ENCODE data around the gene CFAP157. TPM values are rescaled to one million over a fixed set of nuclear protein-coding genes. Genes with fewer than 3 reads are reported as not detected.
A peak's percentile ranks its signal among the peaks of the same experiment; 100 is the strongest.

Gene CFAP157
- total and polyA plus RNA-seq, 7 experiments from 2014 or later, result 0.11 to 0.38 (median 0.22) TPM; not detected in 2

GRCh38 chr9:127730799-127731410 lies 24.1 kb downstream of the CFAP157 start:
- intact Hi-C loops (cut with micrococcal nuclease), result loop anchor here (10.0 kb wide), 2 partner anchors 334 to 786 kb away; partner anchors contain the start of genes NAIF1 (in 1 of the 2) and SLC25A25 (in 1 of the 2)
- no peak overlapping the region for H3K4me3 Mint-ChIP-seq
- H3K27ac Mint-ChIP-seq, result peak overlapping the region in 2 of 9 donors; percentile 4 to 38
- peaks cover 0 to 20% (median 0%) of the 10 kb centered on the region in 3 experiments for H3K36me3 ChIP-seq (ENCODE audit: control insufficient read depth in 2 of 3, insufficient read depth in 3 of 3, low read length in 3 of 3)
- peaks cover 0 to 18% (median 15%) of the 10 kb centered on the region in 7 donors for H3K4me1 Mint-ChIP-seq
- no peaks in the 10 kb centered on the region for H3K27me3 Mint-ChIP-seq
- no peaks in the 10 kb centered on the region for H3K9me3 ChIP-seq (ENCODE audit: control insufficient read depth in 2 of 3, low read length in 3 of 3)
- ChIA-PET CTCF (interaction anchor here (0.8 to 1.7 kb wide), 4 partner anchors 139 to 227 kb away, joined by 3 to 6 read pairs (median 3); no protein-coding TSS in a partner anchor), POLR2A (interaction anchor here (0.7 kb wide), 1 partner anchor 197 kb away, joined by 3 read pairs; no protein-coding TSS in a partner anchor)
- no peaks in the 10 kb centered on the region for H3K27me3 ChIP-seq (ENCODE audit: control insufficient read depth in 2 of 2, insufficient read depth in 2 of 2, low read length in 2 of 2)
- peaks cover 14% of the 10 kb centered on the region in 2 donors for H3K4me1 ChIP-seq (ENCODE audit: control insufficient read depth in 2 of 2, insufficient read depth in 2 of 2, low read length in 2 of 2)
- peaks cover 0 to 2% (median 0%) of the 10 kb centered on the region in 11 donors for H3K9me3 Mint-ChIP-seq
- H3K4me3 ChIP-seq (ENCODE audit: low read length), result no peak overlapping the region
- no peak for ATAC-seq
- no peak for DNase-seq
- peaks cover 0 to 5% (median 0%) of the 10 kb centered on the region in 5 donors for H3K36me3 Mint-ChIP-seq
- H3K27ac ChIP-seq (ENCODE audit: low read depth, low read length), result no peak overlapping the region

GRCh38 chr9:127731938-127732337 lies 25.1 kb downstream of the CFAP157 start:
- H3K36me3 ChIP-seq (ENCODE audit: control insufficient read depth in 2 of 3, insufficient read depth in 3 of 3, low read length in 3 of 3), result peaks cover 0 to 20% (median 0%) of the 10 kb centered on the region in 3 experiments
- intact Hi-C loops (cut with micrococcal nuclease), result loop anchor here (10.0 kb wide), 2 partner anchors 333 to 787 kb away; partner anchors contain the start of genes NAIF1 (in 1 of the 2) and SLC25A25 (in 1 of the 2)
- Mint-ChIP-seq H3K27ac (no peak overlapping the region), H3K27me3 (no peaks in the 10 kb centered on the region), H3K4me1 (peaks cover 0 to 19% (median 17%) of the 10 kb centered on the region in 7 donors), H3K36me3 (peaks cover 0 to 5% (median 0%) of the 10 kb centered on the region in 5 donors), H3K9me3 (peaks cover 0 to 4% (median 0%) of the 10 kb centered on the region in 11 donors), H3K4me3 (no peak overlapping the region)
- H3K4me1 ChIP-seq (ENCODE audit: control insufficient read depth in 2 of 2, insufficient read depth in 2 of 2, low read length in 2 of 2), result peaks cover 14 to 15% of the 10 kb centered on the region in 2 donors
- H3K4me3 ChIP-seq (ENCODE audit: low read length), result no peak overlapping the region
- ATAC-seq, result no peak
- CTCF ChIA-PET, result interaction anchor here (0.6 to 1.7 kb wide), 2 partner anchors 96 to 142 kb away, joined by 3 to 6 read pairs; no protein-coding TSS in a partner anchor
- POLR2A ChIA-PET, result interaction anchor here (1.0 kb wide), 1 partner anchor 54 kb away, joined by 4 read pairs; the partner anchor contains the start of gene CDK9
- no peak for DNase-seq
- H3K27me3 ChIP-seq (ENCODE audit: control insufficient read depth in 2 of 2, insufficient read depth in 2 of 2, low read length in 2 of 2), result no peaks in the 10 kb centered on the region
- H3K27ac ChIP-seq (ENCODE audit: low read depth, low read length), result no peak overlapping the region
- no peaks in the 10 kb centered on the region for H3K9me3 ChIP-seq (ENCODE audit: control insufficient read depth in 2 of 3, low read length in 3 of 3)

- H3K36me3 ChIP-seq (ENCODE audit: control insufficient read depth in 2 of 3, insufficient read depth in 3 of 3, low read length in 3 of 3), result peaks cover 0 to 20% (median 0%) of the 10 kb centered on the region in 3 experiments
- no peaks in the 10 kb centered on the region for H3K9me3 ChIP-seq (ENCODE audit: control insufficient read depth in 2 of 3, low read length in 3 of 3)
- no peak overlapping the region for H3K4me3 ChIP-seq (ENCODE audit: low read length)
- ChIA-PET POLR2A (interaction anchor here (0.6 to 1.0 kb wide), 2 partner anchors 53 to 193 kb away, joined by 3 to 4 read pairs; partner anchors contain the start of gene CDK9), CTCF (interaction anchor here (1.1 to 1.5 kb wide), 2 partner anchors 137 to 142 kb away, joined by 3 to 5 read pairs; no protein-coding TSS in a partner anchor)
- peaks cover 0 to 19% (median 17%) of the 10 kb centered on the region in 7 donors for H3K4me1 Mint-ChIP-seq
- no peak overlapping the region for H3K27ac Mint-ChIP-seq
- H3K9me3 Mint-ChIP-seq, result peaks cover 0 to 4% (median 0%) of the 10 kb centered on the region in 11 donors
- no peaks in the 10 kb centered on the region for H3K27me3 ChIP-seq (ENCODE audit: control insufficient read depth in 2 of 2, insufficient read depth in 2 of 2, low read length in 2 of 2)
- intact Hi-C loops (cut with micrococcal nuclease), result loop anchor here (10.0 kb wide), 2 partner anchors 332 to 788 kb away; partner anchors contain the start of genes NAIF1 (in 1 of the 2) and SLC25A25 (in 1 of the 2)
- H3K27ac ChIP-seq (ENCODE audit: low read depth, low read length), result no peak overlapping the region
- DNase-seq (no peak), ATAC-seq (no peak)
- peaks cover 14 to 15% of the 10 kb centered on the region in 2 donors for H3K4me1 ChIP-seq (ENCODE audit: control insufficient read depth in 2 of 2, insufficient read depth in 2 of 2, low read length in 2 of 2)
- no peaks in the 10 kb centered on the region for H3K27me3 Mint-ChIP-seq
- H3K4me3 Mint-ChIP-seq, result no peak overlapping the region
- H3K36me3 Mint-ChIP-seq, result peaks cover 0 to 5% (median 0%) of the 10 kb centered on the region in 5 donors
Observed at GRCh38 chr9:127732444-127732843, 25.7 kb downstream of the CFAP157 start.

- Histone ChIP-seq H3K36me3 (ENCODE audit: control insufficient read depth in 2 of 3, insufficient read depth in 3 of 3, low read length in 3 of 3) (peaks cover 0 to 29% (median 0%) of the 10 kb centered on the region in 3 experiments), H3K27ac (ENCODE audit: low read depth, low read length) (peak overlapping the region; percentile 88), H3K27me3 (ENCODE audit: control insufficient read depth in 2 of 2, insufficient read depth in 2 of 2, low read length in 2 of 2) (no peaks in the 10 kb centered on the region), H3K4me3 (ENCODE audit: low read length) (no peak overlapping the region), H3K9me3 (ENCODE audit: control insufficient read depth in 2 of 3, low read length in 3 of 3) (no peaks in the 10 kb centered on the region), H3K4me1 (ENCODE audit: control insufficient read depth in 2 of 2, insufficient read depth in 2 of 2, low read length in 2 of 2) (peaks cover 14 to 15% of the 10 kb centered on the region in 2 donors)
- ChIA-PET POLR2A (interaction anchor here (0.7 kb wide), 1 partner anchor 49 kb away, joined by 3 read pairs; no protein-coding TSS in a partner anchor), CTCF (interaction anchor here (0.5 to 2.9 kb wide), 14 partner anchors 11 to 229 kb away, joined by 3 to 32 read pairs (median 4); no protein-coding TSS in a partner anchor)
- H3K4me1 Mint-ChIP-seq, result peaks cover 0 to 21% (median 18%) of the 10 kb centered on the region in 7 donors
- ATAC-seq, result no peak
- H3K27ac Mint-ChIP-seq, result peak overlapping the region in 7 of 9 donors; percentile 28 to 91 (median 62)
- DNase-seq, result no peak
- peaks cover 0 to 13% (median 6%) of the 10 kb centered on the region in 5 donors for H3K36me3 Mint-ChIP-seq
- no peaks in the 10 kb centered on the region for H3K27me3 Mint-ChIP-seq
- intact Hi-C loops (cut with micrococcal nuclease), result loop anchor here (1.0 to 10.0 kb wide), 6 partner anchors 143 to 793 kb away; partner anchors contain the start of genes LRSAM1 (in 1 of the 2), NAIF1 (in 1 of the 2), RPL12 (in 1 of the 2) and SLC25A25 (in 1 of the 2)
- H3K4me3 Mint-ChIP-seq, result peak overlapping the region in 8 of 10 donors; percentile 44 to 91 (median 77)
- H3K9me3 Mint-ChIP-seq, result peaks cover 0 to 4% (median 0%) of the 10 kb centered on the region in 11 donors
Observed at GRCh38 chr9:127733614-127734013, 26.8 kb downstream of the CFAP157 start.

- ATAC-seq (no peak), DNase-seq (no peak)
- CTCF ChIA-PET, result interaction anchor here (0.7 to 2.9 kb wide), 35 partner anchors 11 to 764 kb away, joined by 3 to 32 read pairs (median 5); partner anchors contain the start of genes CDK9, FPGS, PTRH1 and SH2D3C
- H3K4me1 Mint-ChIP-seq, result peaks cover 0 to 21% (median 18%) of the 10 kb centered on the region in 7 donors
- peak overlapping the region; percentile 73 for H3K4me3 ChIP-seq (ENCODE audit: low read length)
- no peaks in the 10 kb centered on the region for H3K27me3 Mint-ChIP-seq
- POLR2A ChIA-PET, result interaction anchor here (0.7 to 2.0 kb wide), 14 partner anchors 11 to 284 kb away, joined by 3 to 23 read pairs (median 4); partner anchors contain the start of genes CDK9, PTRH1, ST6GALNAC4 and TTC16
- peak overlapping the region; percentile 78 to 91 (median 86) for H3K4me3 Mint-ChIP-seq
- peaks cover 14 to 15% of the 10 kb centered on the region in 2 donors for H3K4me1 ChIP-seq (ENCODE audit: control insufficient read depth in 2 of 2, insufficient read depth in 2 of 2, low read length in 2 of 2)
- peak overlapping the region; percentile 88 for H3K27ac ChIP-seq (ENCODE audit: low read depth, low read length)
- peaks cover 0 to 4% (median 0%) of the 10 kb centered on the region in 11 donors for H3K9me3 Mint-ChIP-seq
- intact Hi-C loops (cut with micrococcal nuclease), result loop anchor here (1.0 to 10.0 kb wide), 6 partner anchors 144 to 794 kb away; partner anchors contain the start of genes LRSAM1 (in 1 of the 2), NAIF1 (in 1 of the 2), RPL12 (in 1 of the 2) and SLC25A25 (in 1 of the 2)
- no peaks in the 10 kb centered on the region for H3K9me3 ChIP-seq (ENCODE audit: control insufficient read depth in 2 of 3, low read length in 3 of 3)
- H3K27me3 ChIP-seq (ENCODE audit: control insufficient read depth in 2 of 2, insufficient read depth in 2 of 2, low read length in 2 of 2), result no peaks in the 10 kb centered on the region
- H3K36me3 Mint-ChIP-seq, result peaks cover 0 to 17% (median 6%) of the 10 kb centered on the region in 5 donors
- peak overlapping the region in 8 of 9 donors; percentile 81 to 97 (median 88) for H3K27ac Mint-ChIP-seq
- H3K36me3 ChIP-seq (ENCODE audit: control insufficient read depth in 2 of 3, insufficient read depth in 3 of 3, low read length in 3 of 3), result peaks cover 0 to 35% (median 0%) of the 10 kb centered on the region in 3 experiments
Observed at GRCh38 chr9:127734247-127734746, 27.5 kb downstream of the CFAP157 start.

All from naive thymus-derived CD4-positive, alpha-beta T cell (primary cell).